ENCODE data around the gene ALK.

ALK gene

GRCh38 chr2:29611261-29611660, 310.1 kb downstream of the ALK start:
- no peak for DNase-seq (ENCODE audit: low read depth)

GRCh38 chr2:29610569-29610968, 310.8 kb downstream of the ALK start:
- DNase-seq (ENCODE audit: low read depth): no peak

- no peak for DNase-seq (ENCODE audit: low read depth)
Measured at GRCh38 chr2:29607038-29607420, 314.4 kb downstream of the ALK start.

- DNase-seq (ENCODE audit: low read depth): peak; percentile 69
Measured at GRCh38 chr2:29606104-29607037, 315.0 kb downstream of the ALK start.

- DNase-seq (ENCODE audit: low read depth): no peak
Measured at GRCh38 chr2:29603341-29603740, 318.0 kb downstream of the ALK start.

GRCh38 chr2:29601872-29602271, 319.5 kb downstream of the ALK start:
- no peak for DNase-seq (ENCODE audit: low read depth)

- no peak for DNase-seq (ENCODE audit: low read depth)
Measured at GRCh38 chr2:29601321-29601720, 320.1 kb downstream of the ALK start.

- no peak for DNase-seq (ENCODE audit: low read depth)
Measured at GRCh38 chr2:29599946-29600345, 321.4 kb downstream of the ALK start.

- no peak for DNase-seq (ENCODE audit: low read depth)
Measured at GRCh38 chr2:29598978-29599377, 322.4 kb downstream of the ALK start.

- no peak for DNase-seq (ENCODE audit: low read depth)
Measured at GRCh38 chr2:29597035-29597434, 324.4 kb downstream of the ALK start.

GRCh38 chr2:29596584-29596983, 324.8 kb downstream of the ALK start:
- DNase-seq (ENCODE audit: low read depth): no peak

- DNase-seq (ENCODE audit: low read depth): no peak
Measured at GRCh38 chr2:29591600-29591999, 329.8 kb downstream of the ALK start.

- DNase-seq (ENCODE audit: low read depth): no peak
Measured at GRCh38 chr2:29590211-29590610, 331.2 kb downstream of the ALK start.

- DNase-seq (ENCODE audit: low read depth): no peak
Measured at GRCh38 chr2:29589440-29590103, 331.8 kb downstream of the ALK start.

- DNase-seq (ENCODE audit: low read depth): no peak
Measured at GRCh38 chr2:29587402-29588190, 333.8 kb downstream of the ALK start.

- DNase-seq (ENCODE audit: low read depth): no peak
Measured at GRCh38 chr2:29586919-29587318, 334.5 kb downstream of the ALK start.

GRCh38 chr2:29583548-29584156, 337.7 kb downstream of the ALK start:
- no peak for DNase-seq (ENCODE audit: low read depth)

- peak; percentile 32 for DNase-seq (ENCODE audit: low read depth)
Measured at GRCh38 chr2:29583104-29583503, 338.3 kb downstream of the ALK start.

GRCh38 chr2:29582062-29582461, 339.3 kb downstream of the ALK start:
- DNase-seq (ENCODE audit: low read depth): no peak

- DNase-seq (ENCODE audit: low read depth): peak; percentile 72
Measured at GRCh38 chr2:29580223-29580622, 341.2 kb downstream of the ALK start.

GRCh38 chr2:29579495-29580169, 341.8 kb downstream of the ALK start:
- no peak for DNase-seq (ENCODE audit: low read depth)

Measured in fibroblast of gingiva (primary cell).